ENCODE data around the gene LAMA5.

- TF ChIP-seq CTCF (IDR thresholded peaks at IDR 0.05; ENCODE audit: borderline replicate concordance, extremely low read depth, low read length, poor library complexity, severe bottlenecking) (no peak), EZH2 (IDR thresholded peaks at IDR 0.05; ENCODE audit: borderline replicate concordance, low read depth, low read length, severe bottlenecking) (no peak)
These were observed 43.8 kb upstream of the LAMA5 start for GRCh38 chr20:62410746-62411478.
